Stimulated activated CD8-positive, alpha-beta memory T cell treated with anti-CD3 and anti-CD28 coated beads, Interleukin-4, amount 100 ng/mL, for 4 hours (primary cell): ENCODE data around the gene MARCHF3.
A peak's percentile ranks its signal among the peaks of the same experiment; 100 is the strongest.
"Not testable (repeated sequence)": the region's sequence is repeated elsewhere in the genome, so short reads cannot be mapped to it uniquely, and the experiment has no call there.

Experiments used
- DNase-seq, 2 donors: peaks; one replicate each; pipeline ENCODE4 v3.0.0-alpha.2; 2020; ENCODE audit warnings: low read depth in 2 of 2, low spot score in 1 of 2

MARCHF3 gene

GRCh38 chr5:127030259-127031146 lies at the start of gene MARCHF3:
Gene MARCHF3, minus strand, starts transcription at chr5:127030558. Its CDS starts 112,387 bp downstream, at chr5:126918171.
- DNase-seq, result peak; percentile 76 to 84

- DNase-seq, result no peak
These were observed 49.7 kb upstream of the MARCHF3 start for GRCh38 chr5:127079994-127080491.

GRCh38 chr5:127077366-127077765 lies 47.0 kb upstream of the MARCHF3 start:
- no peak for DNase-seq

DNA sequence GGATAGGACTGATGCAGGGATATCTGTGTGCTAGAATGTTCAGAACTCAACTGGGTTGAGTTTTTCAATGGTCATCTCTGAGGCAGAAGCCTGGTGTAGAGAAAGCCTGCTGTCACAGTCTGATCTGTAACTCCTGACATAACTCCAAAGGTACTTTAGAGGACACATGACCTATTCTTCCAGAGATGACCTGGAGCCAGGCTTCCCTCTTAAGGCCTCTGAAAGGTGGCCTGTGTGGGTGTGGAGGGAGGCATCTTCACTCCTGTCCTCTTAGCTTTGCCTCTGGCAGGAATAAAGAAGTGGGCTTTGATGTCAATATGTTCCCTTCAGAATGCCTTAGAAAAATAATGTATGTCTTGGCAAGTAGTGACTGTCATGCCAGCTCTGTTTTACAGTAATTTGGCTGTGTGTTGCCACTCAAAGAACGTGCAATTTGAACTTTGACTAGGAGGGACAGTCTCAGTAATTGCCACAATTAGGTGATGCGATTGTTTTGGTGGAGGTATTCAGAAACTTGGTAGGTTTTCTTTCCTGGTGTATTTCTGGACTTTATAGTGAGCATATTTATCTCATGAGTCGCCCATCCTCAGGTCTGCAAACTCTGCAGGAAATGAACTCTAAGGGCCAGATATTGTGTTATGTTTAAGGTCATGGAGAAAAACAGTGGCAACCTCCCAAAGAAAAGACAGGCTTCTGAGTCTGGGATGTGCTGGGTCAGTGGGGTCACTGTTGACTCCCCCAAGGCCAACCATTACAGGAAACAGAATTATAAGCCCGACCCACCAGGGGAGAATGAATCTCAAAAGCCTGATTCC lies 46.2 kb upstream of the MARCHF3 start:
- no peak for DNase-seq

GRCh38 chr5:127074466-127074865 lies 44.1 kb upstream of the MARCHF3 start:
- no peak for DNase-seq

- DNase-seq, result peak; percentile 13 to 45
These were observed 42.8 kb upstream of the MARCHF3 start, which contains the start of gene C5orf63 for GRCh38 chr5:127072861-127073846. Gene C5orf63, minus strand, starts transcription at chr5:127073502. Its CDS starts 14,507 bp downstream, at chr5:127058995.

DNA sequence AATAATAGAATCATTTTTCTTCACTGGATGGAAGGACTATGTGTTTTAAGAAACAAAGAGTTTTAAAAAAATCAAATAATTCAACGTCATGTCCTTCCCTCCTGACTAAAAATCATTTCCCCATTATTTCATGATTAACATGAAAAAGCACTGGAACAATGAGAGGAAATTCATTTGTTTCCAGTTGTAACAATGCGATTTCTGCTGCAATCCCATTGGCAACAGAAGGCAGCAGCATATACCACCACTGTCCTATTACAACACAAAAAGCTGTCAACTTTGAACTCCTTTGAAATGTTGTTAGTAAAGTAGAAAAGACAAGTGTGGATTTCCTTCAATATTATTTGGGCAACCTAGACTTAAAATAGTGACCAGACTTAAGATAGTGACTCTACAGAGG lies 39.9 kb upstream of the MARCHF3 start:
- no peak for DNase-seq

GRCh38 chr5:127068493-127069214 lies 38.3 kb upstream of the MARCHF3 start:
- no peak for DNase-seq

DNA sequence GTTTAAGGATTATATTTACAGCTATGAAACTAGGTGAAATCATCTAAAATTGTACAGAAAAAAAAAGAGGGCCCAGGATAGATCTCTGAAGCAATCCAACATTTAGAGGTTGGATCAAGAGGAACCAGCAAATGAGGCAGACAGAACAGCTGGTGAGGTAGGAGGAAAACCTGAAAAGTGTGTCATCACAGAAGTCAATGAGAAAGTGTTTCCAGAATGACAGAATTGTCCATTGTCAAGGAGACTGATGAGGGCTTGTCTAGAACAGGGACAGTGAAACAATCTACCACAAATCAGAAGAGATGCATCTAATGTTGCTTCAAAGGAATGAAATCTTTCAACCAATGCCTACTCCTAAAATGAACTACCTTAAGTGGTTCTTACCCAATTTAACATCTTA lies 36.4 kb upstream of the MARCHF3 start:
- no peak for DNase-seq

DNA sequence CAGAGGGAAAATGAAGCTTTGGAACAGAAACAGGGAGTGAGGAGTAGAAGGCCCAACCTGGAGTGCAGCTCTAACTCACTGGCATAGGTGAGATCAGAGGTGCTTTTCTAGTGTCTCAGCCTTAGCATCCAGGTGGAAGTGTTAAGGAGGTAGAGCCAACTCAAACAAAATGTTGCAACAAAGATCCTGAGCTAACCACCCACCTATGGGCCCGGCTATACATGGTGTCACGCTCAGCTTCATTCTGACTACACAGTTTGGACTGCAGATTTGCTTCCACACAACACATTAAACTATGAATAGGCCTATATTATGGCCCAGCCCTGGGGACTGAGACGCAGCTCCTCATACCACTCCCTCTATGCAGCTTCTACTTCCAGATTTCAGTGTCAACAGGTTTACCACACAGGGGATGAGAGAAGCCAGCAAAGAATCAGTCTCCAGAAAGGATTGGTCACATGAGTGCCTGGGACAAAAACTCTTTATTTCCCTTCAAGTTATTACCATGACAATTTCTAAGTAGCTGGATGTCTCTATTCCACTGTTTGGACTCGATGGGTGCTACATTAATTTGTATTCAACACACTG lies 34.0 kb upstream of the MARCHF3 start:
- DNase-seq, result no peak

DNA sequence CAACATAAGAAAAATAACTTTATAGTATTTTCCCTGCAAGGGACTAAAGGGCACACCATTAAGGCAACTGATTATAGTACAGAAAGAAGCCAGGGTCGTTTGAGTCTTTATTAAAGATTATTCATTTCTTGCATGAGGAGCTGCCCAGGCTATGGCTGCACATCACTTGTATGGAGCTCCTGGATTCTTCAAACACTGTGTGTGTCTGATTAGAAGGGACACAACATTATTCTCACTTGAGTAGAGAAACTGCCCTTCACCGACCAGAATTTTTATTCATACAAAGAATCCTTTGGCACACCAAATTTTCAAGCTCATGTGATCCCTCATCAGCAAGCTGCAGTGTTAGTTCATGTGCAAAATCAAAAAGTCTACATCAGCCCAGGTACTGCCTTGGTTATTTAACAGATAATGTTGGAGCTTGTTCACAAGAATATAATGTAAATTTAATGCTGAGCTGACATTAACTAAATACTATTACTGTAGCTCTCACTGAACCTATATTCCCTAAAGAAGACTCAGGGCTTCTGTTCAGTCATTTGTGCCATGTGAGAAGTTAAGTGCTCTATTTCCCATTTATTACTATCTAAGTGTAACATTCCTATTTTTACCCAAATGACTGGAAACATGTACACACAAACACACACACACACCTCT lies 33.0 kb upstream of the MARCHF3 start:
- DNase-seq, result no peak

DNA sequence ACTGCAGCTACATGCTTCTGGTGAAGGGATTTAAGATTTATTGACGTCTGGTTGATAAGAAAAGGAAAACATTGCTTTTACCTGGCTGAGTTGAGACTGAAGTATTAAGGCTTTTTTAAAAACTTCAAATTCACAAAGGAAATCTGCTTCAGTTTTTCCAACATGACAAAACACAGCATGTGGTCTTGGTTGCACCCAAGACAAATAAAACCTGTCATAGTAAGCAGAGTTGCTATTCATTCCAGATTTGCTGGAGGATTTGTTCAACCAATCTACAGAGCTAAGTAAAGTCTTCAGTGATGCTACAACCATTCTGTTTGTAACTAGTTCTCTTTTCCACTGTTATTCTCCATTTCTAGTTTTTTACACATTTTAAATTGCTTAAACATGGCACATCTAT lies 31.6 kb upstream of the MARCHF3 start:
- DNase-seq, result no peak

DNA sequence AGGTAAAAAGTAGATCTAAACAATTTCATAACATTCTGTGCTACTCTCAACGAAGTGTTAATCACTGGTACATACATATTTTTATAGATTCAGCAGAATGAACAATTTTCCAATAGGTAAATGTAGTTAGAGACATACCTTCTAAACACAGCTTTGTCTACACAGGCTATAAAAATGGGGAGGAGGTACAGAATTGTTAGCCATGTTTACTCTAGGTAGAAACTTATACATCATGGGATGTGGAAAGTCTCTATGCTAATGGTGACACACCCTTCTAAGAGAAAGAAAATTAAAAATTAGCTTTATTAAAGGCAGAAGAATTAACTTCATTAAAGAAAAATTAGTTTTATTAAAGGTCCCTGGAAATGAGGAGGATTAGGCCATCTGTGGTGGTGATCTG lies 31.2 kb upstream of the MARCHF3 start:
- DNase-seq, result no peak

DNA sequence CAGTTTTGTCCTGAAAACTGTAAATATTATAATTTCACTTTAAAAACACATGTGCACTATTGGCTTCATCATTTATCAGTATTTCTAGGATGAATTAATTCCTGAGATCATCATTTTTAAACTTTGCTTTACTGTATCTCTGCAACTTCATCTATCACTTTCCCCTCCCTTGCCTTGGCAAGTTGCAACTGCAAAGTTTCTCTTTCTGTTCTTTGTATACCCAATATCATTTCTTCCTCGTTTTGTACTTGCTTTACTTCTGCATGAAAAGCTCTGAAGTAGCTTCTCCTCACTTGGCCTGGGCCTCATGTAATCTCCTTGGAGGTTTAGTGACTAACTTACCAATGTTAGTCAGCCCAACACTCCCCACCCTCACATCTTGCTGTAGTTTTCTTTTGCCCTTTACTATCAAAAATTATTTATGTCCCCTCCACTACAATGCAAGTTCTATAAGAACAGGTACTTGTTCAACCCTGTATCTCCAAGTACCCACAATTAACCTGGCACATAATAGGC lies 30.2 kb upstream of the MARCHF3 start:
- DNase-seq, result no peak

DNA sequence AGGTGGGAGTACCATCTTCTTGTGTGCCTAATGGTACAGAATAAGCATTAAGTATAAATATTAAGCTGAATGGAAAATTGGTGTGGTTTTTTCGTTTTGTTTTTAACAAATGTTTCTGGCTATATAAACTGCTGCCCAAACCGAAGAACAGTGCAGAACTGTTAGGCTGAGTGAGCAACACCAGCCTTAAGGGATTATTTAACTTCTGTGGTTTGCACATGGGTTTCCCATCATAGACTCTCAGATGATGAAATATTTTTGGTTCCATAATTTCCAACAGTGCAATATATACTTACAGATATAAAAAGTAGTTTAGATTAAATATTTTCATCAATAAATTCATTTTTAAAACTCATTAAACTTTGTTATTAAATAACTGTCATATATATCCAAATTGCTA lies 26.5 kb upstream of the MARCHF3 start:
- no peak for DNase-seq

DNA sequence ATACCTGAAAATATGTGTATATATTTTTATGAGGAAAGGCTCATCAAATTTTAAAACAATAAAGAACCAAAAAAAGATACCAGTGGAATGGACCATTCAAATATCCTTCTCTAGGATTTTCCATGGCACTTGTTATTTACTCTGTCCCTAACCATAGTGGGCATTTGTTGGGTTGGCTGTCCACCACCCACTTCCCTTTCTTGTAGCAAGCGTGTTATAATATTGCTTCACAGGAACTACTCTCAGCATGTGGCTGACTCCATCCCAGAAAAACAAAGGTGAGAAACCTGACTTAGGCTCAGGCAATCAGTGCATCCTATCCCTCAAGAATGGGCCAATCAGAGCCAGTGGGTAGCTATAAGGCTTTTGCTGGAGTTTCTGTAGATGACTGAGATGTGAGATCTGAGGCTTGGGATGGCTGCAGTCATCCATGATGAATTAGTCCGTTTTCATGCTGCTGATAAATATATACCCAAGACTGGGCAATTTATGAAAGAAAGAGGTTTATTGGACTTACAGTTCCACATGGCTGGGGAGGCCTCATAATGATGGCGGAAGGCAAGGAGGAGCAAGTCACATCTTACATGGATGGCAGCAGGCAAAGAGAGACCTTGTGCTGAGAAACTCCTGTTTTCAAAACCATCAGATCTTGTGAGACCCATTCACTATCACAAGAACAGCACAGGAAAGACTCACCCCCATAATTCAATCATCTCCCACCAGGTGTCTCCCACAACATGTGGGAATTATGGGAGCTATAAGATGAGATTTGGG lies 25.7 kb upstream of the MARCHF3 start:
- no peak for DNase-seq

- DNase-seq, result not testable (repeated sequence)
These were observed 23.2 kb upstream of the MARCHF3 start for GRCh38 chr5:127053551-127053950.

DNA sequence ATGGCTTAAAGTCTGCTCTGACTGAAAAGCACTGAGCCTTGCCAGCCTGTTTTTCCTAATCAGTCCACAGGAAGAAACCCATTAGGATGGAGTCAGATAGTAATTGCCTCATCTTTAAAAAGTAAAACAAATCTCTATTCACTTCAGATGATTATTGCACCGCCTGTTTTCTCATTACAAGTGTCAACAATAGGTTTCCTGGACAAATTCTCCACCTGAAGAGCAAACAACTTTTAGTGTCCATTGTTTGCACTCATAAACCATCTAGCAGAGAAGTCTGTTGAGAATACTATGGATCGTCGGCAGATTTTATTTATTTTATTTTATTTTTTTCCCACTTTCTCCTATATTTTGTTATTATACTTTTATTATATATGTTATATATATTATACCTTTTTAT lies 22.7 kb upstream of the MARCHF3 start:
- no peak for DNase-seq
